ENCODE measurements around the gene PSMD2. TPM values are rescaled to one million over a fixed set of nuclear protein-coding genes. Genes with fewer than 3 reads are reported as not detected.

PSMD2 gene
- total and polyA plus RNA-seq, 2 of the 8 experiments (the other 6 are each of a cell fraction or from before 2014, with no cell fraction given) = 350 to 363 TPM

DNA sequence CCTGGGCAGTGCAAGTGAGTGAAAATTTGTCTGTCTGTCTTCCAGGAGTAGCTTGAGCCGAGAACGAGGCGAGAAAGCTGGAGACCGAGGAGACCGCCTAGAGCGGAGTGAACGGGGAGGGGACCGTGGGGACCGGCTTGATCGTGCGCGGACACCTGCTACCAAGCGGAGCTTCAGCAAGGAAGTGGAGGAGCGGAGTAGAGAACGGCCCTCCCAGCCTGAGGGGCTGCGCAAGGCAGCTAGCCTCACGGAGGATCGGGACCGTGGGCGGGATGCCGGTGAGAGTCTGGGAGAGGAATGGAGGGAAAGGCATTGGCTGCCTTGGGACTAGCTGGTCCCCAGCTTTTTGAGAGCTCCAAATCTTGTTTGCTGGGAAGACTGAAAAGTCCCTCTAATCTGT, 28.1 kb downstream of the PSMD2 start (continued):
- TF ChIP-seq, protein P1, sequence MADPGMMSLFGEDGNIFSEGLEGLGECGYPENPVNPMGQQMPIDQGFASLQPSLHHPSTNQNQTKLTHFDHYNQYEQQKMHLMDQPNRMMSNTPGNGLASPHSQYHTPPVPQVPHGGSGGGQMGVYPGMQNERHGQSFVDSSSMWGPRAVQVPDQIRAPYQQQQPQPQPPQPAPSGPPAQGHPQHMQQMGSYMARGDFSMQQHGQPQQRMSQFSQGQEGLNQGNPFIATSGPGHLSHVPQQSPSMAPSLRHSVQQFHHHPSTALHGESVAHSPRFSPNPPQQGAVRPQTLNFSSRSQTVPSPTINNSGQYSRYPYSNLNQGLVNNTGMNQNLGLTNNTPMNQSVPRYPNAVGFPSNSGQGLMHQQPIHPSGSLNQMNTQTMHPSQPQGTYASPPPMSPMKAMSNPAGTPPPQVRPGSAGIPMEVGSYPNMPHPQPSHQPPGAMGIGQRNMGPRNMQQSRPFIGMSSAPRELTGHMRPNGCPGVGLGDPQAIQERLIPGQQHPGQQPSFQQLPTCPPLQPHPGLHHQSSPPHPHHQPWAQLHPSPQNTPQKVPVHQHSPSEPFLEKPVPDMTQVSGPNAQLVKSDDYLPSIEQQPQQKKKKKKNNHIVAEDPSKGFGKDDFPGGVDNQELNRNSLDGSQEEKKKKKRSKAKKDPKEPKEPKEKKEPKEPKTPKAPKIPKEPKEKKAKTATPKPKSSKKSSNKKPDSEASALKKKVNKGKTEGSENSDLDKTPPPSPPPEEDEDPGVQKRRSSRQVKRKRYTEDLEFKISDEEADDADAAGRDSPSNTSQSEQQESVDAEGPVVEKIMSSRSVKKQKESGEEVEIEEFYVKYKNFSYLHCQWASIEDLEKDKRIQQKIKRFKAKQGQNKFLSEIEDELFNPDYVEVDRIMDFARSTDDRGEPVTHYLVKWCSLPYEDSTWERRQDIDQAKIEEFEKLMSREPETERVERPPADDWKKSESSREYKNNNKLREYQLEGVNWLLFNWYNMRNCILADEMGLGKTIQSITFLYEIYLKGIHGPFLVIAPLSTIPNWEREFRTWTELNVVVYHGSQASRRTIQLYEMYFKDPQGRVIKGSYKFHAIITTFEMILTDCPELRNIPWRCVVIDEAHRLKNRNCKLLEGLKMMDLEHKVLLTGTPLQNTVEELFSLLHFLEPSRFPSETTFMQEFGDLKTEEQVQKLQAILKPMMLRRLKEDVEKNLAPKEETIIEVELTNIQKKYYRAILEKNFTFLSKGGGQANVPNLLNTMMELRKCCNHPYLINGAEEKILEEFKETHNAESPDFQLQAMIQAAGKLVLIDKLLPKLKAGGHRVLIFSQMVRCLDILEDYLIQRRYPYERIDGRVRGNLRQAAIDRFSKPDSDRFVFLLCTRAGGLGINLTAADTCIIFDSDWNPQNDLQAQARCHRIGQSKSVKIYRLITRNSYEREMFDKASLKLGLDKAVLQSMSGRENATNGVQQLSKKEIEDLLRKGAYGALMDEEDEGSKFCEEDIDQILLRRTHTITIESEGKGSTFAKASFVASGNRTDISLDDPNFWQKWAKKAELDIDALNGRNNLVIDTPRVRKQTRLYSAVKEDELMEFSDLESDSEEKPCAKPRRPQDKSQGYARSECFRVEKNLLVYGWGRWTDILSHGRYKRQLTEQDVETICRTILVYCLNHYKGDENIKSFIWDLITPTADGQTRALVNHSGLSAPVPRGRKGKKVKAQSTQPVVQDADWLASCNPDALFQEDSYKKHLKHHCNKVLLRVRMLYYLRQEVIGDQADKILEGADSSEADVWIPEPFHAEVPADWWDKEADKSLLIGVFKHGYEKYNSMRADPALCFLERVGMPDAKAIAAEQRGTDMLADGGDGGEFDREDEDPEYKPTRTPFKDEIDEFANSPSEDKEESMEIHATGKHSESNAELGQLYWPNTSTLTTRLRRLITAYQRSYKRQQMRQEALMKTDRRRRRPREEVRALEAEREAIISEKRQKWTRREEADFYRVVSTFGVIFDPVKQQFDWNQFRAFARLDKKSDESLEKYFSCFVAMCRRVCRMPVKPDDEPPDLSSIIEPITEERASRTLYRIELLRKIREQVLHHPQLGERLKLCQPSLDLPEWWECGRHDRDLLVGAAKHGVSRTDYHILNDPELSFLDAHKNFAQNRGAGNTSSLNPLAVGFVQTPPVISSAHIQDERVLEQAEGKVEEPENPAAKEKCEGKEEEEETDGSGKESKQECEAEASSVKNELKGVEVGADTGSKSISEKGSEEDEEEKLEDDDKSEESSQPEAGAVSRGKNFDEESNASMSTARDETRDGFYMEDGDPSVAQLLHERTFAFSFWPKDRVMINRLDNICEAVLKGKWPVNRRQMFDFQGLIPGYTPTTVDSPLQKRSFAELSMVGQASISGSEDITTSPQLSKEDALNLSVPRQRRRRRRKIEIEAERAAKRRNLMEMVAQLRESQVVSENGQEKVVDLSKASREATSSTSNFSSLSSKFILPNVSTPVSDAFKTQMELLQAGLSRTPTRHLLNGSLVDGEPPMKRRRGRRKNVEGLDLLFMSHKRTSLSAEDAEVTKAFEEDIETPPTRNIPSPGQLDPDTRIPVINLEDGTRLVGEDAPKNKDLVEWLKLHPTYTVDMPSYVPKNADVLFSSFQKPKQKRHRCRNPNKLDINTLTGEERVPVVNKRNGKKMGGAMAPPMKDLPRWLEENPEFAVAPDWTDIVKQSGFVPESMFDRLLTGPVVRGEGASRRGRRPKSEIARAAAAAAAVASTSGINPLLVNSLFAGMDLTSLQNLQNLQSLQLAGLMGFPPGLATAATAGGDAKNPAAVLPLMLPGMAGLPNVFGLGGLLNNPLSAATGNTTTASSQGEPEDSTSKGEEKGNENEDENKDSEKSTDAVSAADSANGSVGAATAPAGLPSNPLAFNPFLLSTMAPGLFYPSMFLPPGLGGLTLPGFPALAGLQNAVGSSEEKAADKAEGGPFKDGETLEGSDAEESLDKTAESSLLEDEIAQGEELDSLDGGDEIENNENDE (IDR thresholded peaks at IDR 0.05; ENCODE audit: insufficient replicate concordance, low read length) = no peak
- TF ChIP-seq, protein P2, sequence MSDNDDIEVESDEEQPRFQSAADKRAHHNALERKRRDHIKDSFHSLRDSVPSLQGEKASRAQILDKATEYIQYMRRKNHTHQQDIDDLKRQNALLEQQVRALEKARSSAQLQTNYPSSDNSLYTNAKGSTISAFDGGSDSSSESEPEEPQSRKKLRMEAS (IDR thresholded peaks at IDR 0.05) = no peak
- TF ChIP-seq SP1 (IDR thresholded peaks at IDR 0.05; ENCODE audit: low read depth, low read length) (no peak), NANOG (IDR thresholded peaks at IDR 0.05; ENCODE audit: insufficient read depth, low read depth, low read length, poor library complexity, severe bottlenecking) (no peak), FOSL1 (IDR thresholded peaks at IDR 0.05; ENCODE audit: insufficient read depth, low read depth, low read length) (no peak)
- TF ChIP-seq, protein P3, sequence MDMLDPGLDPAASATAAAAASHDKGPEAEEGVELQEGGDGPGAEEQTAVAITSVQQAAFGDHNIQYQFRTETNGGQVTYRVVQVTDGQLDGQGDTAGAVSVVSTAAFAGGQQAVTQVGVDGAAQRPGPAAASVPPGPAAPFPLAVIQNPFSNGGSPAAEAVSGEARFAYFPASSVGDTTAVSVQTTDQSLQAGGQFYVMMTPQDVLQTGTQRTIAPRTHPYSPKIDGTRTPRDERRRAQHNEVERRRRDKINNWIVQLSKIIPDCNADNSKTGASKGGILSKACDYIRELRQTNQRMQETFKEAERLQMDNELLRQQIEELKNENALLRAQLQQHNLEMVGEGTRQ (IDR thresholded peaks at IDR 0.05; ENCODE audit: low read length) = no peak
- TF ChIP-seq, protein P4, sequence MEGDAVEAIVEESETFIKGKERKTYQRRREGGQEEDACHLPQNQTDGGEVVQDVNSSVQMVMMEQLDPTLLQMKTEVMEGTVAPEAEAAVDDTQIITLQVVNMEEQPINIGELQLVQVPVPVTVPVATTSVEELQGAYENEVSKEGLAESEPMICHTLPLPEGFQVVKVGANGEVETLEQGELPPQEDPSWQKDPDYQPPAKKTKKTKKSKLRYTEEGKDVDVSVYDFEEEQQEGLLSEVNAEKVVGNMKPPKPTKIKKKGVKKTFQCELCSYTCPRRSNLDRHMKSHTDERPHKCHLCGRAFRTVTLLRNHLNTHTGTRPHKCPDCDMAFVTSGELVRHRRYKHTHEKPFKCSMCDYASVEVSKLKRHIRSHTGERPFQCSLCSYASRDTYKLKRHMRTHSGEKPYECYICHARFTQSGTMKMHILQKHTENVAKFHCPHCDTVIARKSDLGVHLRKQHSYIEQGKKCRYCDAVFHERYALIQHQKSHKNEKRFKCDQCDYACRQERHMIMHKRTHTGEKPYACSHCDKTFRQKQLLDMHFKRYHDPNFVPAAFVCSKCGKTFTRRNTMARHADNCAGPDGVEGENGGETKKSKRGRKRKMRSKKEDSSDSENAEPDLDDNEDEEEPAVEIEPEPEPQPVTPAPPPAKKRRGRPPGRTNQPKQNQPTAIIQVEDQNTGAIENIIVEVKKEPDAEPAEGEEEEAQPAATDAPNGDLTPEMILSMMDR (IDR thresholded peaks at IDR 0.05; ENCODE audit: control extremely low read depth in 1 of 3, insufficient read depth in 1 of 3, low read depth in 1 of 3, low read length in 3 of 3) = no peak

Data from H1 (cell line).